Right lobe of liver (tissue), 4 donors: Measurements from ENCODE around the gene SLC22A16.

ENCODE experiments used
- CTCF ChIP-seq, 4 donors: fragments of 200-600 bp in 3 of 4; fragments of 450-650 bp in 1 of 4; IDR thresholded peaks; one replicate each; pipeline versions ENCODE4 v1.5.1 to v1.8.0; 2016 to 2022; ENCODE audit warnings: antibody characterized with exemption in 4 of 4, mild to moderate bottlenecking in 2 of 4
- POLR2A ChIP-seq: fragments of 450-650 bp; IDR thresholded peaks from one replicate; pipeline ENCODE4 v1.6.1; 2017; ENCODE audit warnings: antibody characterized with exemption, mild to moderate bottlenecking
- donor health status: DM: no; HTN: no; CAD: no.
- donor health status: DM: no; HTN: no; CAD: no.
- donor health status: DM: no; HTN: yes; CAD: no.

GRCh38 chr6:110488606-110489190, 12.3 kb upstream of the SLC22A16 start:
- TF ChIP-seq POLR2A (no peak), CTCF (IDR thresholded peaks at IDR 0.05) (no peak)
